Stimulated activated naive CD8-positive, alpha-beta T cell treated with anti-CD3 and anti-CD28 coated beads, Interleukin-15, Interleukin-2, amounts not matched to agents 100 U/mL and 50 U/mL, for 24 hours (primary cell): ENCODE measurements around the gene HNRNPA1.
"Not testable (repeated sequence)": the region's sequence is repeated elsewhere in the genome, so short reads cannot be mapped to it uniquely, and the experiment has no call there.

Source experiments
- ATAC-seq: fragments of 150-1000 bp; cut with Tn5 transposase; one replicate; pipeline ENCODE4 v1.10.0; 2021
- DNase-seq: peaks from one replicate; pipeline ENCODE4 v3.0.0; 2021

HNRNPA1 gene

GRCh38 chr12:54299515-54300224 is 19.1 kb downstream of the HNRNPA1 start:
- no peak for ATAC-seq
- no peak for DNase-seq

DNA sequence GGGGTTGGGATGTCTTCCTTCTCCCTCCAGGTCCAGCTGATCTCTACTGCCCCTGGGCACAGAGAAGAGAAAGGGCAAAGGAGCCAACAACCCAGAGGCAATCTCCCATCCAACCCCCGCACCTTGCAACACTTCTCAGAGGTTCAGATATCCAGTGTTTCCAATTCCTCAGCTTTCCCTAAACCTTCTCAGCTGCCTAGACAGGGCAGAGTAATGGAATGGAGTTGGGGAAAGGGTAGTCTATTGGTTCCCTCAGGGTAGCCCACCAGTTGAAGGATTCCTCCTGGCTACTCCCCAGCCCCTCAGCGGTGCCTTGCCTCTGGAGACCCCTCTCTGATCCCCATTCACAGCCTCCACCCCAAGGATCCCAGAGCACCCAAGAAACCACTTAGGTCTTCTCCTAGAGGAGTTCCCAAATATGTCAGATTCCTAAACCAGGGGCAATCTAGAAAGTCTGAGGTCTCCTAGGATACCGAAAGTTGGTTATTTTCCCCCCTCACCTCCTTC is 19.8 kb downstream of the HNRNPA1 start:
- ATAC-seq, result no peak

GRCh38 chr12:54300732-54301427 is 20.4 kb downstream of the HNRNPA1 start, which contains the start of gene NFE2:
Gene NFE2 (minus strand): TSS chr12:54301015. CDS start chr12:54295248, 5,767 bp downstream.
- peak; percentile 63 for ATAC-seq
- DNase-seq, result peak; percentile 47

More for the DNA sequence above, 19.8 kb downstream of the HNRNPA1 start:
- DNase-seq, result no peak

- no peak for DNase-seq
- ATAC-seq, result no peak
Observed at GRCh38 chr12:54301428-54302048, 21.0 kb downstream of the HNRNPA1 start.

DNA sequence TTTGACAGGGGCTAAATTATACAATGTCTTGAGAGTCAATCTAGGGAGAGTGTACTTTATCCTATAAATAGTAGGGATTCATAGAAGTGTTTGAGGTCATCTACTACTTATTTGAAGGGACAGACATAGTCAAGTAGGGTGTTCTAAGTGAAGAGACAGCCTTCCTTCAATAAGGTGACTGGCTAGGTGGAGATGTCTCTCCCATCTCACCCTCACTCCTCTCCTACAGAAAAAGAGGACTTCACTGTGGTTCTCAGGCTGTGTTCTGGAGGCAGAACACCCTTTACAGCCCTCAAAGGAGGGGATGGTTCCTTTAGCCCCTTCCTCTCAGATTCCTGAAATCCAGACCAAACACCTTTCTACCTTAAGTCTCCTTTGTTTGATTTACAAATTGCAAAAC is 23.1 kb downstream of the HNRNPA1 start:
- ATAC-seq (no peak), DNase-seq (no peak)

- DNase-seq (peak; percentile 33), ATAC-seq (peak; percentile 47)
Observed at GRCh38 chr12:54304187-54304810, 23.8 kb downstream of the HNRNPA1 start.

DNA sequence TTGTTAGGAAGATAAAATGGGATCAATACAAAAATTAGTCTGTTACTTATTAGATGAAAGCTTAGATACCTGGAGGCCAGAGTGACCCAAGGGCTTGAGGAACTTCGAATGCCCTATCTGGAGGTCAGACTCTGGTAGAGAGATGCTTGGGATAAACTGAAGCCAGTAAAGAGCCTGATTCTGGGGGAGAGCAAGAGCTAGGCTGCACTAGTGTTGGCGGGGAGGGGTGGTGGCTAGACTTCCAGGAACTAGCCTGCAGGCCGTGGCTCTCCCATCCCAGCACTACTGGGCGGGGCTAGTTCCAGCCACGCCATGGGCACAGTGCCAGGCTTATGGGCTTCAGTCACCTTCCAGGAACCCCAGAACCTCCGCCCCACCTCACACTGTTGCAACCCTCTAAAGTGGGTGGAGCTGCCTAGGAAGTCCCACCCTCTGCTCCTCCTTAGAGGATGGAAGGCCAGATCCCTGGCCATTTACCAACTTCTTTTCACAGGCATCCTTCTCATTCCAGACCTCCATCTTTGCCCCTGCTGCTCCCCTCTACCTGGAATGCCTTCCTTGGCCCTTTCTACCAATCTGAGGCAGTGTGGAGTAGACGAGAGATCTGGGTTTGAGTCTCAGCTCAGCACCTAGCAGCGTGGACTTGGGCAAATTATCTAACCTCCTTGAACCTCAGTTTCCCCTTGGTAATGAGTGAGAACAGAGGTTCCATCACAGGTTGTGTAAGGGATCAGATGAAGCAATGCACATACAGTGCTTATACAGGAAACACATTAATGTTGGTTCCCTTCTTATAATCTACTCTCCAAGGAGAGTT is 26.6 kb downstream of the HNRNPA1 start:
- DNase-seq (peak; percentile 32), ATAC-seq (peak; percentile 57)

DNA sequence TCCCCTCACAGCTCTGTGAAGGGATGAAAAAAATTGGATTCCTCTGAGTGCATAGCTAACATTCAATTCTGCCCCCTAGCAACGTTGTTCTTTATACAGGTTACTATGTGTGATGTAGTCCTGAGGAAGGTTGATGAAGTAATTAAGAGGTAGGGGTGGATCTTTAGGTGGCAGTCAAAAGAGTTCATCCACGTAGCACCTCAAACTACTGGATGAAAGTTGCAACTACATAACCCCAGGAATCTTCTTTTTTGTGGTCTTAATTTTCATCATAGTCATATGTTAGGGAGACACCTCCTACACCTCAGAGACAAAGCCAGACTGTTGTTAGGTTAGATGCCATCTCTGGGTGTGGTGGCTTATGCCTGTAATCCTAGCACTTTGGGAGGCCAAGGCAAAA is 30.5 kb downstream of the HNRNPA1 start:
- DNase-seq (no peak), ATAC-seq (no peak)

DNA sequence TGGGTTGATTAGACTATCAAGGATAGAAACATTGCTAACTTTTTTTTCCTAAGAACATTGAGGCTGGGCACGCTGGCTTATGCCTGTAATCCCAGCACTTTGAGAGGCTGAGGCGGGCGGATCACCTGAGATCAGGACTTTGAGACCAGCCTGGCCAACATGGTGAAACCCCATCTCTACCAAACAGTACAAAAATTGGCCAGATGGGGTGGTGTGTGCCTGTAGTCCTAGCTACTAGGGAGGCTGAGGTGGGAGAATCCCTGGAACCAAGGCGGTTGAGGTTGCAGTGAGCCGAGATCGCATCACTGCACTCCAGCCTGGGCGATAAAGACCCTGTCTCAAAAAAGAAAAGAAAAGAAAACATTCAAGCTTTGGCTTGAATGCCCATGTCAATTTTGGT is 31.8 kb downstream of the HNRNPA1 start:
- not testable (repeated sequence) for ATAC-seq, DNase-seq

GRCh38 chr12:54321363-54321762 is 40.8 kb downstream of the HNRNPA1 start:
- no peak for DNase-seq
- ATAC-seq, result no peak

DNA sequence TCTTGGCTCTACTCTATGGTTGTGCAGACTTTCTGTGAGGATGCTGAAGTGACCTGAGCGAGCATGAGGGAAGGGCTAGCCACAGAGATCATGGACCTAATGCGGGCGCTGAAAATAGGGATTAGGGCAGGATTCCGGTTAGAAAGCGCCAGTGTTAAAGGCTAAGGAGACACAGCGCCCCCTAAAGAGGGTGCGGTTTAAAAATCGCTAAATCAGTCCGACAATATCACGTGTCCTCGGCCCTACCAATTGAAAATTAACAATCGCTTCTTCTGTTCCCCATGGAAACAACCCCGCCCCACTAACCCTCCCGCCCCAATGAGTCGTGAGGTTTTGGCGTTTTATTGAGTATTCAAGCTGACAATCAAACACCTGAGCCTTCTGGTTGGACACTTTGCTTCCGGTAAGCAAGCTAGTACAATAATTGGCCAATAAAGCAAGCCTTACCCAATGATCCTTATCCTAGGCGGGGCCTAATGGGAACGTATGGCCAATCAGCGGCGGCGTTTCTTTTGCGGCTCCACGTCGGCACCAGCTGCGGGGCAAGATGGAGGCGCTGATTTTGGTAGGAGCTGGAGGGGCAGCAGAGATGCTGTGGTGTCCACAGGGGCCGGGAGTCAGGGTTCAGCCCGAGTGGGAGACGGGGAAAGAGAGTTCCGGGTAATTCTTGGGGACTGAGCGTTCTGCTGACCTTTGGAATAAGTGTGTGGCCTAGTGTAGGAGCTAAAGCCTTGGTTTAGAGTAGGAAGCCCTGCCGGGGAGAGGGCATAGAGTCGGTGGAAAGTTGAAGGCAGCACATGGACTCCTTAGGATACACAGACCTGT is 44.3 kb downstream of the HNRNPA1 start, which contains the start of gene COPZ1:
Gene COPZ1, plus strand, starts transcription at position 515 of the 825 bp plus-strand sequence. Its CDS starts 33 bp downstream, at position 548.
- DNase-seq (peak; percentile 90), ATAC-seq (peak; percentile 99)

DNA sequence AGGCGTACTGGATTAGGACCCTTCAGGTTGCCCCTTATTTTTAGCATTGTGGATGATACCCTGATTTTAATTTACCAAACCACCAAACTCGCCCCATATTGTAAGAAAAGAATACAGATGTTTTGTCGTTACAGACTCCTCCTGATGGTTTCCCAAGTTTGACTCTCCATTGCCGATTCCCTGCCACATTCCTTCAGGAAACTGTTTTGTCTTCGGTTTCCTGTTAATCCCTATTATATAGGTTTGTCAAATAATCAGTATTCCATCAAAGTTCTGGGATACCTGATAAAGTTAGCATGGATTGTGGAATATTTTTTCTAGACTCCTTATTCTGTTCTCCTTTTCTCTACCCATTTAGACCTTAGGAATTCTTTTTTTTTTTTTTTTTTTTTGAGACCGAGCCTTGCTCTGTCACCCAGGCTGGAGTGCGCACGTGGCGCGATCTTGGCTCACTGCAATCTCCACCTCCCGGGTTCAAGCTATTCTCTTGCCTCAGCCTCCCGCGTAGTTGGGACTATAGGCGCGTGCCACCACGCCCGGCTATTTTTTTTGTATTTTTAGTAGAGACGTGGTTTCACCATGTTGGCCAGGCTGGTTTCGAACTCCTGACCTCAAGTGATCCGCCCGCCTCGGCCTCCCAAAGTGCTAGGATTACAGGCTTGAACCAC is 45.0 kb downstream of the HNRNPA1 start:
- ATAC-seq, DNase-seq: not testable (repeated sequence)

DNA sequence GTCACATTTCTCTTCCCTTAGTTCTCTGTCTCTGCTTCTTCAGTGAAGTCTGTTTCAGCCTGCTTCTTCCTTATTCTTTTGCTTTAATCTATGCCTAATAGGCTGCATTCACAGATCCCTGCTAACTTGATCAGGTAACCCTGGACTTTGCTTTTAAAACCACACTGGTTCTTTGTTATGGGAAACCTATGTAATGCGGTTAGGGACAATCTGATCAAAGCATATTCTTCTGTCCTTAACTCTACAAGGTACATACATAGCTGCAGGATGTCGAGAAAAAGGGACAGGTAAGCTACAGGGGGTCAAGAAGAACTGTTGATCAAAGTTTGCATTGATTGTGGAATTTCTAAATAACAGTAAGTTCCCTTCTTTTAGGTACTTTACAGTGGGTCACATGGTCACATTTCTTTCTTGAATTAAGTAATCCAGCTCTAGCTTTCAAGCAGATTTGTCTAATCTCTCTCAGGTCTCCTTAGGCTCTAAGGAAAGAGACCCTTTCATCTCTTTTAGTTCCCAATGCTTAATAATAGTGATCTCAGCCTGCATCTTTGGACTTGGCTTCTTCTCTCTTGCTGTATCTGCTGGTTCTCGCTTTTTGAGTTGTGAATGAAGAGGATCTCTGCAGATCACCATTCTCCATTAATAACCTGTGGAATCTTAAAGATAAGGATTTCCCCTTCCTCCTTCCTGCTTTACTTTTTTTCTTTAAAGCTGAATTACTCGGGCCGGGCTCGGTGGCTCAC is 48.2 kb downstream of the HNRNPA1 start:
- no peak for ATAC-seq

GRCh38 chr12:54329759-54330158 is 49.2 kb downstream of the HNRNPA1 start:
- no peak for DNase-seq
- ATAC-seq, result no peak

More for the DNA sequence above, 48.2 kb downstream of the HNRNPA1 start:
- DNase-seq, result no peak

DNA sequence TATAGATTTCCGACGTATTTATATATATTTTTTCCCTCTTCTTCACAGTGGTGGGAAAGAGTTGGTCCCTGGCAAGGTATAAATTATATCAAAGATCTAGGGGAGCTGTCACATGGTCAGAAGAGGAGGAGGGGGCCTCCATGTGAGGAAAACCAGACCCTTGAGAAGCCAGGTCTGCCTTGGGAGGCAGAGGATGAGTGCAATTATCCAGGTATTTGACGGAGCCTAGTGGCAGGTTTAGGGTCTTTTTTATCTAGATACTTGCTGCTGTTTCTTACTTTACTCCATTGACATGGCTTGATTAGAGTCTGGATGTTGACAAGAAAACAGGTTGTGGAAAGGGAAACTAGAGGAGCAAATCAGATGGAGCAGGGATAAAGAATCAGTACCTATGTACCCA is 49.9 kb downstream of the HNRNPA1 start:
- DNase-seq, result no peak
- no peak for ATAC-seq

- DNase-seq (no peak), ATAC-seq (no peak)
Observed at GRCh38 chr12:54331461-54331860, 50.9 kb downstream of the HNRNPA1 start.

GRCh38 chr12:54333420-54334034 is 53.0 kb downstream of the HNRNPA1 start:
- no peak for ATAC-seq
- DNase-seq, result no peak
